ENCODE measurements around the gene PMEPA1.

GRCh38 chr20:57756213-57756612, 46.4 kb upstream of the PMEPA1 start:
- TF ChIP-seq EZH2 (IDR thresholded peaks at IDR 0.05; ENCODE audit: insufficient read depth, poor library complexity, severe bottlenecking) (no peak), EZH2phosphoT487 (IDR thresholded peaks at IDR 0.05; ENCODE audit: insufficient read depth, low read depth) (no peak)
